T-helper 1 cell treated with Interleukin-12 subunit alpha and Interleukin-12 subunit beta and Interleukin-4 antibody, amounts not matched to agents 30 μg/mL and 1 μg/mL, for 36 hours (primary cell): ENCODE measurements around the gene SCD.
"Not testable (repeated sequence)": the region's sequence is repeated elsewhere in the genome, so short reads cannot be mapped to it uniquely, and the experiment has no call there.

Source experiments
- H3K27ac Mint-ChIP-seq: one replicate; pipeline ENCODE4 v1.8.0; 2021; ENCODE audit warnings: mild to moderate bottlenecking, mixed read lengths
- H3K27me3 Mint-ChIP-seq: one replicate; pipeline ENCODE4 v1.8.0; 2021; ENCODE audit warnings: low read depth, mixed read lengths
- H3K36me3 Mint-ChIP-seq: one replicate; pipeline ENCODE4 v1.8.0; 2021; ENCODE audit warnings: low read depth, mixed read lengths
- H3K4me1 Mint-ChIP-seq: one replicate; pipeline ENCODE4 v1.8.0; 2021; ENCODE audit warnings: low read depth, mixed read lengths
- H3K4me3 Mint-ChIP-seq: one replicate; pipeline ENCODE4 v1.8.0; 2021; ENCODE audit warnings: mild to moderate bottlenecking, moderate library complexity, mixed read lengths
- H3K9me3 Mint-ChIP-seq: one replicate; pipeline ENCODE4 v1.8.0; 2021; ENCODE audit warnings: mixed read lengths

Gene SCD

DNA sequence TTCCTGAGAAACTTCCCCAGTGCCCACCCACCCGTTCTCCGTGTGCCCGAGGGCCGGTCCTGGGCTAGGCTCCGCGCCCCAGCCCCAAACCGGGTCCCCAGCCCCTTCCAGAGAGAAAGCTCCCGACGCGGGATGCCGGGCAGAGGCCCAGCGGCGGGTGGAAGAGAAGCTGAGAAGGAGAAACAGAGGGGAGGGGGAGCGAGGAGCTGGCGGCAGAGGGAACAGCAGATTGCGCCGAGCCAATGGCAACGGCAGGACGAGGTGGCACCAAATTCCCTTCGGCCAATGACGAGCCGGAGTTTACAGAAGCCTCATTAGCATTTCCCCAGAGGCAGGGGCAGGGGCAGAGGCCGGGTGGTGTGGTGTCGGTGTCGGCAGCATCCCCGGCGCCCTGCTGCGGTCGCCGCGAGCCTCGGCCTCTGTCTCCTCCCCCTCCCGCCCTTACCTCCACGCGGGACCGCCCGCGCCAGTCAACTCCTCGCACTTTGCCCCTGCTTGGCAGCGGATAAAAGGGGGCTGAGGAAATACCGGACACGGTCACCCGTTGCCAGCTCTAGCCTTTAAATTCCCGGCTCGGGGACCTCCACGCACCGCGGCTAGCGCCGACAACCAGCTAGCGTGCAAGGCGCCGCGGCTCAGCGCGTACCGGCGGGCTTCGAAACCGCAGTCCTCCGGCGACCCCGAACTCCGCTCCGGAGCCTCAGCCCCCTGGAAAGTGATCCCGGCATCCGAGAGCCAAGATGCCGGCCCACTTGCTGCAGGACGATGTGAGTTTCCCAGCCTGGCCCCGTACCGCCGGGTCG, at the start of gene SCD:
Gene SCD, plus strand, starts transcription at position 469 of the 803 bp plus-strand sequence. Its CDS starts 272 bp downstream, at position 741.
- H3K27ac Mint-ChIP-seq, result peak within 1 kb of the TSS; percentile 88
- H3K4me1 Mint-ChIP-seq, result peaks cover 62% of the 10 kb centered on the region
- H3K4me3 Mint-ChIP-seq, result peak within 1 kb of the TSS; percentile 100
- H3K36me3 Mint-ChIP-seq, result peaks cover 38% of the 10 kb centered on the region
- no peaks in the 10 kb centered on the region for H3K27me3 Mint-ChIP-seq
- no peaks in the 10 kb centered on the region for H3K9me3 Mint-ChIP-seq

- Mint-ChIP-seq H3K9me3 (no peaks in the 10 kb centered on the region), H3K27ac (no peak overlapping the region), H3K4me1 (no peaks in the 10 kb centered on the region), H3K27me3 (peaks cover 56% of the 10 kb centered on the region), H3K4me3 (no peak overlapping the region), H3K36me3 (no peaks in the 10 kb centered on the region)
These were observed 49.8 kb upstream of the SCD start for GRCh38 chr10:100297242-100297641.

GRCh38 chr10:100301123-100301522, 45.9 kb upstream of the SCD start:
- not testable (repeated sequence) for H3K4me1 Mint-ChIP-seq, H3K27ac Mint-ChIP-seq, H3K4me3 Mint-ChIP-seq, H3K9me3 Mint-ChIP-seq, H3K36me3 Mint-ChIP-seq
- peaks cover 69% of the 10 kb centered on the region for H3K27me3 Mint-ChIP-seq

GRCh38 chr10:100303724-100304319, 43.2 kb upstream of the SCD start:
- Mint-ChIP-seq H3K27me3 (peaks cover 80% of the 10 kb centered on the region), H3K4me1 (no peaks in the 10 kb centered on the region), H3K27ac (no peak overlapping the region), H3K36me3 (no peaks in the 10 kb centered on the region), H3K9me3 (no peaks in the 10 kb centered on the region), H3K4me3 (no peak overlapping the region)

DNA sequence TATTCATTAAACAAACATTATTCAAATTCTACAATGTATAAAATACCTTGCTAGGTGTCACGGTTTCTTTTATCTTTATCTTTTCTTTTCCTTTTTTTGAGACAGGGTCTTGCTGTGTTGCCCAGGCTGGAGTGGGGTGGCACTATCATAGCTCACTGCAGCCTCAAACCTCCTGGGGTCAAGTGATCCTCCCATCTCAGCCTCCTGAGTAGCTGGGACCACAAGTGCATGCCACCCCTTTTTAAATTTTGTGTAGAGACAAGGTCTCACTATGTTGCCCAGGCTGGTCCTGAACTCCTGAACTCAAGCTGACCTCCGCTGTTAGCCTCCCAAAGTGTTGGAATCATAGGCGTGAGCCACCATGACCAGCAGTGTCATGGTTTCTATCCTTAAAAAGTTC, 42.6 kb upstream of the SCD start:
- H3K36me3 Mint-ChIP-seq, result no peaks in the 10 kb centered on the region
- no peak overlapping the region for H3K27ac Mint-ChIP-seq
- H3K27me3 Mint-ChIP-seq, result peaks cover 81% of the 10 kb centered on the region
- H3K4me1 Mint-ChIP-seq, result no peaks in the 10 kb centered on the region
- no peaks in the 10 kb centered on the region for H3K9me3 Mint-ChIP-seq
- no peak overlapping the region for H3K4me3 Mint-ChIP-seq

GRCh38 chr10:100306861-100307260, 40.2 kb upstream of the SCD start:
- H3K27ac Mint-ChIP-seq, result no peak overlapping the region
- no peaks in the 10 kb centered on the region for H3K4me1 Mint-ChIP-seq
- H3K9me3 Mint-ChIP-seq, result no peaks in the 10 kb centered on the region
- peaks cover 79% of the 10 kb centered on the region for H3K27me3 Mint-ChIP-seq
- no peaks in the 10 kb centered on the region for H3K36me3 Mint-ChIP-seq
- no peak overlapping the region for H3K4me3 Mint-ChIP-seq

GRCh38 chr10:100307684-100308083, 39.3 kb upstream of the SCD start:
- Mint-ChIP-seq H3K4me1 (no peaks in the 10 kb centered on the region), H3K9me3 (no peaks in the 10 kb centered on the region), H3K4me3 (no peak overlapping the region), H3K27me3 (peaks cover 82% of the 10 kb centered on the region), H3K27ac (no peak overlapping the region), H3K36me3 (no peaks in the 10 kb centered on the region)

GRCh38 chr10:100311298-100311697, 35.7 kb upstream of the SCD start:
- H3K36me3 Mint-ChIP-seq, result no peaks in the 10 kb centered on the region
- H3K9me3 Mint-ChIP-seq, result no peaks in the 10 kb centered on the region
- H3K27me3 Mint-ChIP-seq, result peaks cover 70% of the 10 kb centered on the region
- H3K4me1 Mint-ChIP-seq, result no peaks in the 10 kb centered on the region
- no peak overlapping the region for H3K27ac Mint-ChIP-seq
- no peak overlapping the region for H3K4me3 Mint-ChIP-seq

GRCh38 chr10:100315615-100316014, 31.4 kb upstream of the SCD start:
- Mint-ChIP-seq H3K27ac (no peak overlapping the region), H3K36me3 (no peaks in the 10 kb centered on the region), H3K9me3 (no peaks in the 10 kb centered on the region), H3K4me1 (no peaks in the 10 kb centered on the region), H3K27me3 (peaks cover 63% of the 10 kb centered on the region), H3K4me3 (no peak overlapping the region)

- Mint-ChIP-seq H3K4me3 (no peak overlapping the region), H3K27me3 (peaks cover 49% of the 10 kb centered on the region), H3K36me3 (no peaks in the 10 kb centered on the region), H3K4me1 (no peaks in the 10 kb centered on the region), H3K9me3 (no peaks in the 10 kb centered on the region), H3K27ac (no peak overlapping the region)
These were observed 28.8 kb upstream of the SCD start for GRCh38 chr10:100318207-100318606.

GRCh38 chr10:100319707-100320402, 27.2 kb upstream of the SCD start:
- Mint-ChIP-seq H3K27ac (no peak overlapping the region), H3K4me1 (no peaks in the 10 kb centered on the region), H3K27me3 (peaks cover 39% of the 10 kb centered on the region)

DNA sequence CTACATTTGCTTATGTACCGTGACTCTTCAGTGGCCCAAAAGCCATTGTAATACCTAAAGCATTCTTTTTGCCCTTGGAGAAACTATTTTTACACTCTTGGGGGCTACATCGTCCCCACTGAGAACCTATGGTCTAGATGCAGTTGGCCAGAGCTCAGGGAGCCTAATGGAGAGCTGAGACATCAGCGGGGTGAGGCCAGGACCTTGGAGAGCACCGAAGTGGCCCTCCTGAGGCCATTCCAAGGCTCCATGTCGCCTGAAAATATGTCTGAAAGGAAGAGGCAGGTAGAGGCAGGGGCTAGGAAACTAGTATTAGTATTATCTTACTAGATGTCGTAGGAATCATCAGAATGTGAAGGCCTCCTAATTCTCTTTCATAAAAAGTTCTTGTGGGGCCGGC, 21.9 kb upstream of the SCD start:
- H3K9me3 Mint-ChIP-seq, result no peaks in the 10 kb centered on the region
- H3K4me3 Mint-ChIP-seq, result no peak overlapping the region
- peaks cover 13% of the 10 kb centered on the region for H3K27me3 Mint-ChIP-seq
- H3K36me3 Mint-ChIP-seq, result no peaks in the 10 kb centered on the region
- H3K4me1 Mint-ChIP-seq, result peaks cover 17% of the 10 kb centered on the region
- H3K27ac Mint-ChIP-seq, result no peak overlapping the region

More at GRCh38 chr10:100319707-100320402, 27.2 kb upstream of the SCD start:
- Mint-ChIP-seq H3K4me3 (no peak overlapping the region), H3K36me3 (no peaks in the 10 kb centered on the region), H3K9me3 (no peaks in the 10 kb centered on the region)

DNA sequence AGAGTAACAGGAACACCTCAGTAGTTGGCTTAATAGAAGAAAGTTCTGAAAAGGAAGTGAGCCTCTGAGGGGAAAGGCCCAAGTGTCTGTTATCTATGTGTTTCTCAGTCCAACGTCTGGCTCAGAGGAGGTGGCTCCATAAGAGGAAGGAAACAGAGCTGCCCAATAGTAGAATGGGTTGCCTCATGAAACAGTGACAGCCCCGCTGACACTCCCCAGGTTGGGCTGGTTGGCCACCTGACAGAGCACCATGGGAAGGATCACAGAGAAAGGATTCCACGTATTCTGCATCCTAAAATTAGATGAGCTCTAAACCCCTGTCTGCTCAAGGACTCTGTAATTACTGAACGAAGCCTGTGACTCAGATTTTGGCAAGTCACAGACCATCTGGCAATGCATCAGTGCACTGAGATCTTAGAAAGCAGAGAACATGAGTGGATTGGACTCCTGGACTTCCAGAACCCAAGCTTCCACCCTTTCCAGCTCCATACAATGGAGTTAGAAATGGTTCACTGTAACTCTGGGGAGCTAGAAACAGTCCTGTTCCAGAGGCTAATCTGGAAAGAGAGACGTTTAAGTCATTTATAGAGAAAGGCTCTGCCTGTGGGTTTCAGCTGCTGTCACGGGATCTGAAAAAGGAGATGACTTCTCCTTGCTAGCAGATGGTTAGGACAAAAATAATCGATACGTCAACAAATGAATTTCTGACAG, 19.9 kb upstream of the SCD start:
- H3K27ac Mint-ChIP-seq, result peak overlapping the region; percentile 87
- H3K27me3 Mint-ChIP-seq, result peaks cover 18% of the 10 kb centered on the region
- no peaks in the 10 kb centered on the region for H3K9me3 Mint-ChIP-seq
- H3K4me3 Mint-ChIP-seq, result peak overlapping the region; percentile 33
- no peaks in the 10 kb centered on the region for H3K36me3 Mint-ChIP-seq
- peaks cover 17% of the 10 kb centered on the region for H3K4me1 Mint-ChIP-seq

GRCh38 chr10:100327718-100328009, 19.4 kb upstream of the SCD start:
- peaks cover 18% of the 10 kb centered on the region for H3K27me3 Mint-ChIP-seq
- H3K4me1 Mint-ChIP-seq, result peaks cover 17% of the 10 kb centered on the region
- H3K27ac Mint-ChIP-seq, result no peak overlapping the region
- no peaks in the 10 kb centered on the region for H3K36me3 Mint-ChIP-seq
- no peak overlapping the region for H3K4me3 Mint-ChIP-seq
- no peaks in the 10 kb centered on the region for H3K9me3 Mint-ChIP-seq
